ENCODE data around the gene SMG6. TPM values are rescaled to one million over a fixed set of nuclear protein-coding genes. Genes with fewer than 3 reads are reported as not detected.

SMG6 gene
- total and polyA plus RNA-seq, 2 of the 4 experiments (the other 2 are of a cell fraction) = 16.3 to 30.3 TPM

- no TSS peak for BruUV-seq (replicated peaks)
- CTCF ChIA-PET = no interaction called here
Measured at GRCh38 chr17:2235792-2236366, 67.7 kb downstream of the SMG6 start.

More at GRCh38 chr17:2235792-2236366, 67.7 kb downstream of the SMG6 start:
- POLR2A ChIA-PET (ENCODE audit: unreplicated experiment) = no interaction called here
- dilution Hi-C loops (cut with HindIII; ENCODE audit: low sequenced_read_pairs, unreplicated experiment) (no loop called here), in situ Hi-C loops (cut with MboI; ENCODE audit: low sequenced_read_pairs) (no loop called here), intact Hi-C loops (cut with micrococcal nuclease) (no loop called here)
- Histone ChIP-seq H3K4ac (ENCODE audit: low read depth, low read length) (no peak overlapping the region), H3K23ac (ENCODE audit: low read depth, low read length) (peak overlapping the region; percentile 55; the same call in 1 of the 2 replicates), H4K8ac (ENCODE audit: low read depth in 2 of 2, low read length in 2 of 2) (no peak overlapping the region), H2BK5ac (ENCODE audit: low read depth, low read length, poor library complexity, severe bottlenecking) (no peak overlapping the region), H3K4me3 (ENCODE audit: insufficient read depth, low read depth, low read length) (no peak overlapping the region), H2BK15ac (ENCODE audit: low read depth, low read length) (no peak overlapping the region), H3K36me3 (ENCODE audit: control insufficient read depth, insufficient read depth, low read length) (no peaks in the 10 kb centered on the region), H2AFZ (replicated peaks; ENCODE audit: low read length, poor library complexity) (no peak overlapping the region), H3K27ac (ENCODE audit: insufficient read depth, low read length) (no peak overlapping the region), H3K56ac (ENCODE audit: extremely low read depth, insufficient read depth, low read length) (no peak overlapping the region), H2AK9ac (replicated peaks; ENCODE audit: low read depth, low read length, poor library complexity) (no peak overlapping the region), H3K9ac (ENCODE audit: low read depth, low read length) (no peak overlapping the region), H4K5ac (ENCODE audit: low read depth, low read length) (no peak overlapping the region), H4K20me1 (ENCODE audit: insufficient read depth, low read length) (no peaks in the 10 kb centered on the region), H3K27me3 (ENCODE audit: control insufficient read depth, insufficient read depth, low read length) (no peaks in the 10 kb centered on the region), H3K18ac (ENCODE audit: low read depth, low read length) (no peak overlapping the region), H3K4me2 (ENCODE audit: low read depth, low read length) (no peak overlapping the region), H3K4me1 (ENCODE audit: control insufficient read depth, insufficient read depth, low read length) (peaks cover 40% of the 10 kb centered on the region), H3K14ac (replicated peaks; ENCODE audit: low read depth, low read length) (no peak overlapping the region), H3K79me1 (ENCODE audit: low read depth in 1 of 2, low read length in 2 of 2) (peaks cover 18 to 64% of the 10 kb centered on the region in 2 experiments), H4K91ac (ENCODE audit: insufficient read depth, low read depth, low read length) (no peak overlapping the region), H2BK120ac (ENCODE audit: low read depth, low read length) (no peak overlapping the region), H2AK5ac (ENCODE audit: low read depth, low read length) (peak overlapping the region; percentile 24; the same call in 1 of the 2 replicates), H3K9me1 (ENCODE audit: insufficient read depth, low read length) (peaks cover 37% of the 10 kb centered on the region), H2BK20ac (ENCODE audit: low read depth, low read length) (no peak overlapping the region), H3K9me3 (ENCODE audit: control insufficient read depth, insufficient read depth, low read length) (no peaks in the 10 kb centered on the region)
- ATAC-seq (ENCODE audit: low read depth) (no peak), DNase-seq (no peak)
- WGBS, 2 experiments (ENCODE audit: extremely low coverage in 2 of 2, insufficient read length in 1 of 2) = 100% methylated on average over 1 of the region's 6 CpGs
- TF ChIP-seq POLR2A (IDR thresholded peaks at IDR 0.05; ENCODE audit: low read depth, low read length) (no peak), RAD21 (IDR thresholded peaks at IDR 0.05; ENCODE audit: low read length) (no peak), MAFK (IDR thresholded peaks at IDR 0.05; ENCODE audit: low read depth, low read length) (no peak), BHLHE40 (IDR thresholded peaks at IDR 0.05; ENCODE audit: low read depth, low read length) (no peak), RCOR1 (IDR thresholded peaks at IDR 0.05; ENCODE audit: insufficient replicate concordance, low read length) (no peak), MXI1 (IDR thresholded peaks at IDR 0.05; ENCODE audit: borderline replicate concordance, low read depth, low read length) (no peak), FOS (IDR thresholded peaks at IDR 0.05; ENCODE audit: low read depth, low read length) (no peak)
- TF ChIP-seq, protein P1, sequence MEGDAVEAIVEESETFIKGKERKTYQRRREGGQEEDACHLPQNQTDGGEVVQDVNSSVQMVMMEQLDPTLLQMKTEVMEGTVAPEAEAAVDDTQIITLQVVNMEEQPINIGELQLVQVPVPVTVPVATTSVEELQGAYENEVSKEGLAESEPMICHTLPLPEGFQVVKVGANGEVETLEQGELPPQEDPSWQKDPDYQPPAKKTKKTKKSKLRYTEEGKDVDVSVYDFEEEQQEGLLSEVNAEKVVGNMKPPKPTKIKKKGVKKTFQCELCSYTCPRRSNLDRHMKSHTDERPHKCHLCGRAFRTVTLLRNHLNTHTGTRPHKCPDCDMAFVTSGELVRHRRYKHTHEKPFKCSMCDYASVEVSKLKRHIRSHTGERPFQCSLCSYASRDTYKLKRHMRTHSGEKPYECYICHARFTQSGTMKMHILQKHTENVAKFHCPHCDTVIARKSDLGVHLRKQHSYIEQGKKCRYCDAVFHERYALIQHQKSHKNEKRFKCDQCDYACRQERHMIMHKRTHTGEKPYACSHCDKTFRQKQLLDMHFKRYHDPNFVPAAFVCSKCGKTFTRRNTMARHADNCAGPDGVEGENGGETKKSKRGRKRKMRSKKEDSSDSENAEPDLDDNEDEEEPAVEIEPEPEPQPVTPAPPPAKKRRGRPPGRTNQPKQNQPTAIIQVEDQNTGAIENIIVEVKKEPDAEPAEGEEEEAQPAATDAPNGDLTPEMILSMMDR (conservative IDR thresholded peaks at IDR 0.05; ENCODE audit: low read depth, low read length) = no peak
